MM.1S (cell line): ENCODE results near the gene UBL4A.

Experiments used
- CTCF ChIP-seq: fragments of 300-600 bp; sonication (generic); IDR thresholded peaks from 2 replicates; pipeline ENCODE4 v1.5.1; 2016; ENCODE audit warnings: antibody characterized with exemption, low read length, mixed read lengths
- EZH2 ChIP-seq: fragments of 300-600 bp; sonication (generic); optimal IDR thresholded peaks from 2 replicates; pipeline ENCODE3; 2017; ENCODE audit warnings: low read depth, mild to moderate bottlenecking, antibody characterized with exemption, low read length, mixed read lengths

GRCh38 chrX:154464806-154465365, 21.5 kb downstream of the UBL4A start:
- TF ChIP-seq CTCF: no peak
- TF ChIP-seq EZH2: no peak
